ENCODE results near the gene ZCCHC14.
"Not testable (repeated sequence)": the region's sequence is repeated elsewhere in the genome, so short reads cannot be mapped to it uniquely, and the experiment has no call there.

The ZCCHC14 gene

DNA sequence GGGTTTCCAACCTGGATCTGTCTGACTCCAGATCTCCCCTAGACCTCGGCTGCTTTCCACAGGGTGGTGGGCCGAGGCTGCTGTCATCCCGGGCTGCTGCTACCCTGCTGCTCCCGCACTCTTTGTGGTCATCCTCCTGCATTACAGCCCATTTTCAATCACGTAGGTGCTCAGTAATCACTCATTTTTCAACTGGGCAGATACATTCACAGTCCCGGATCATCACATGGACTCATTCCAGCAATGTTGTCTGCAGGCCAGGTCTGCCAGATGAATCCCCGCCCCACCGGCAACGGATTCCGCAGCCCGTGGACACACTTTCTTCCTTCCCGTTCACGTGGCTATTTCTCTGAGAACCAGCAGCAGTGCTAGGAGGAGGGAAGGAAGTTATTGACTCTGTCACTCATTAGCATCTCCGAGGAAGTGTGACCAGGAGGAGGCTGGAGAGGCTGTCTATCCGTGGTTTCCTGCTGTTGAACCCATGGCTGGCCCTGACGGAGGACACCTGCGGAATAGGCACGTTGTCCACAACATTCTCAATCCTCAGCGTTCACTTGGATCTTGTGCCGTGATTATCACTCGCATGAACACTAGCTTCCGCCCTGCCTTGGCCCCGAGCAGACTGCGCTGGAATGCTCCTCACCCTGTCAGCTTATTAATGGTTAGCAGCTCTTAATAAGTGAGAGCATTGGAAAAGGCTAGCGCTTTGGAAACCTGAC is 14.7 kb upstream of the ZCCHC14 start:
- no peak for DNase-seq (ENCODE audit: low read depth)
- no peak for TF ChIP-seq CTCF (IDR thresholded peaks at IDR 0.05; ENCODE audit: insufficient read depth, low read depth, low read length, missing control alignments)
- no peak overlapping the region for H3K4me3 ChIP-seq (ENCODE audit: low read depth, low read length)

- TF ChIP-seq CTCF (IDR thresholded peaks at IDR 0.05; ENCODE audit: insufficient read depth, low read depth, low read length, missing control alignments) = no peak
- no peak overlapping the region for H3K4me3 ChIP-seq (ENCODE audit: low read depth, low read length)
- DNase-seq (ENCODE audit: low read depth) = no peak
Observed at GRCh38 chr16:87506423-87507350, 13.9 kb upstream of the ZCCHC14 start.

- DNase-seq (ENCODE audit: low read depth) = no peak
- H3K4me3 ChIP-seq (ENCODE audit: low read depth, low read length) = no peak overlapping the region
- TF ChIP-seq CTCF (IDR thresholded peaks at IDR 0.05; ENCODE audit: insufficient read depth, low read depth, low read length, missing control alignments) = no peak
Observed at GRCh38 chr16:87505834-87506233, 13.0 kb upstream of the ZCCHC14 start.

- H3K4me3 ChIP-seq (ENCODE audit: low read depth, low read length) = not testable (repeated sequence)
- peak; percentile 23 for DNase-seq (ENCODE audit: low read depth)
Observed at GRCh38 chr16:87503232-87503937, 10.6 kb upstream of the ZCCHC14 start.

GRCh38 chr16:87502308-87502969 is 9.6 kb upstream of the ZCCHC14 start:
- DNase-seq (ENCODE audit: low read depth) = no peak
- TF ChIP-seq CTCF (IDR thresholded peaks at IDR 0.05; ENCODE audit: insufficient read depth, low read depth, low read length, missing control alignments) = no peak
- H3K4me3 ChIP-seq (ENCODE audit: low read depth, low read length) = no peak overlapping the region

GRCh38 chr16:87501117-87501516 is 8.3 kb upstream of the ZCCHC14 start:
- TF ChIP-seq CTCF (IDR thresholded peaks at IDR 0.05; ENCODE audit: insufficient read depth, low read depth, low read length, missing control alignments) = no peak
- no peak overlapping the region for H3K4me3 ChIP-seq (ENCODE audit: low read depth, low read length)
- DNase-seq (ENCODE audit: low read depth) = no peak

- TF ChIP-seq CTCF (IDR thresholded peaks at IDR 0.05; ENCODE audit: insufficient read depth, low read depth, low read length, missing control alignments) = no peak
Observed at GRCh38 chr16:87499189-87499486, 6.3 kb upstream of the ZCCHC14 start.

More at GRCh38 chr16:87499189-87499486, 6.3 kb upstream of the ZCCHC14 start:
- no peak overlapping the region for H3K4me3 ChIP-seq (ENCODE audit: low read depth, low read length)
- no peak for DNase-seq (ENCODE audit: low read depth)

Data from GM12865 (cell line).